ENCODE measurements around the gene ABCG4.
"Not testable (repeated sequence)": the region's sequence is repeated elsewhere in the genome, so short reads cannot be mapped to it uniquely, and the experiment has no call there.

ABCG4 gene

GRCh38 chr11:119116235-119116594 is 32.6 kb upstream of the ABCG4 start:
- DNase-seq = no peak

GRCh38 chr11:119116601-119117000 is 32.3 kb upstream of the ABCG4 start:
- no peak for DNase-seq

GRCh38 chr11:119117004-119117706 is 31.7 kb upstream of the ABCG4 start:
- DNase-seq = no peak

GRCh38 chr11:119118227-119118626 is 30.6 kb upstream of the ABCG4 start:
- no peak for DNase-seq

GRCh38 chr11:119118946-119119345 is 29.9 kb upstream of the ABCG4 start:
- no peak for DNase-seq

- no peak for DNase-seq
These were observed 28.2 kb upstream of the ABCG4 start for GRCh38 chr11:119120639-119121007.

GRCh38 chr11:119121008-119121810 is 27.6 kb upstream of the ABCG4 start, which contains the start of gene HINFP:
Gene HINFP (plus strand): TSS chr11:119121580. CDS start chr11:119126945, 5,365 bp downstream.
- DNase-seq = peak; percentile 98

GRCh38 chr11:119121811-119122124 is 27.1 kb upstream of the ABCG4 start:
- no peak for DNase-seq

GRCh38 chr11:119125821-119126220 is 23.0 kb upstream of the ABCG4 start:
- no peak for DNase-seq

GRCh38 chr11:119126675-119127268 is 22.1 kb upstream of the ABCG4 start:
- no peak for DNase-seq

- DNase-seq = no peak
These were observed 18.2 kb upstream of the ABCG4 start for GRCh38 chr11:119130662-119131061.

- no peak for DNase-seq
These were observed 14.4 kb upstream of the ABCG4 start for GRCh38 chr11:119134389-119134978.

GRCh38 chr11:119139276-119139675 is 9.6 kb upstream of the ABCG4 start:
- DNase-seq = not testable (repeated sequence)

- no peak for DNase-seq
These were observed 3.9 kb upstream of the ABCG4 start for GRCh38 chr11:119144825-119145486.

GRCh38 chr11:119145551-119145950 is 3.3 kb upstream of the ABCG4 start:
- DNase-seq = no peak

GRCh38 chr11:119147604-119148333 is 1.1 kb upstream of the ABCG4 start:
- DNase-seq = peak; percentile 23

- DNase-seq = no peak
These were observed 183 bp upstream of the ABCG4 start for GRCh38 chr11:119148720-119149017.

- DNase-seq = no peak
These were observed 979 bp downstream of the ABCG4 start for GRCh38 chr11:119149786-119150275.

- DNase-seq = no peak
These were observed 3.2 kb downstream of the ABCG4 start for GRCh38 chr11:119152043-119152442.

- DNase-seq = no peak
These were observed 3.8 kb downstream of the ABCG4 start for GRCh38 chr11:119152604-119153003.

- no peak for DNase-seq
These were observed 4.4 kb downstream of the ABCG4 start for GRCh38 chr11:119153049-119153818.

GRCh38 chr11:119154178-119154577 is 5.3 kb downstream of the ABCG4 start:
- DNase-seq = no peak

Data from NCI-H1436 (cell line).